Fibroblast of skin of left biceps (primary cell): ENCODE results near the gene EMP2.
"Not testable (repeated sequence)": the region's sequence is repeated elsewhere in the genome, so short reads cannot be mapped to it uniquely, and the experiment has no call there.

Experiments
- DNase-seq, 2 experiments: peaks; one replicate each; pipeline ENCODE4 v3.0.0-alpha.2; 2013; ENCODE audit warnings: low read depth in 2 of 2

Gene EMP2, protein sequence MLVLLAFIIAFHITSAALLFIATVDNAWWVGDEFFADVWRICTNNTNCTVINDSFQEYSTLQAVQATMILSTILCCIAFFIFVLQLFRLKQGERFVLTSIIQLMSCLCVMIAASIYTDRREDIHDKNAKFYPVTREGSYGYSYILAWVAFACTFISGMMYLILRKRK

DNA sequence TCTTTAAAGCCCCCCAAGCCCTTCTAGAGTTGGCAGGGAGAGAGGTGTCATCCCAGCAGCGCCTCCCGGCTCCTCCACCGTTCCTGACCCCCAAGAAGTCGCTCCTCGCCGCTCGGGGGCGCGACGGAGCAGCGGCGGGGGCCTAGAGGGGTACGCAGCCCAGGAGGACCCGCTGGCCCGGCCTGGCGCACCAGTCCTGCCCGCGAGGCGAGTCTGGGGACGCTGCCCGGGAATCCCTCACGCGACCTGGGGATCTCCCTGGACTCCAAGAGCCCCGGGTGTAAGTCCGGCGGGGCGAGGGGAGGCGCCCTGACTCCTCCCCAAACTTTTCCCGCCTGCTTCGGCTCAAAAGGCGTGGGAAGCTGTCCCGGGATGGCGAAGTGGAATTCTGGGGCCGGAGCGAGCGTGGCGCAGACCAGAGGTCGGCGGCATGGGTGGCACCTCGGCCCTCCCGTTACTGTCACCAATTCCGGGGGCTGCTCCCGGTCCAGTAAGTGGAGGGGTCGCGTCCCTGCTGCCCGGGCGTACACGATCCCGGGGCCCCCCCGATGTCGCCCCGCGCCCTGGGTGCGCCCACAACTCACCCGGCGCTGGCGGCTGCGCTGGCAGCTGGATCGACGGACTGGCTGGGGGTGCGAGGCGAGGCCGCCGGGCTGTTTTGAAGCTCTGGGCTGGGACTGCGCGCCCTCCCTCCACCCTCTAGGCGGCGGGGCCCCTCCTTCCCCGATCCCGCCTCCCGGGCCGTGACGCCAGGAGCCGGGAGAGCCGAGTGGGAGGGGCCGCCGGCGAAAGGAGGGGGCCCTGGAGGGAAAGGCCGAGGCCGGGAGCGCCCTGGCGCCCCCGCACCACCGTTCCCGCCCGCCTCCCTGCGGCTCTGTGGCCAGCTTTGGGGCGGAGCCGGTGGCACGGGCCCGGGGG is at the start of gene EMP2:
TSS of gene EMP2 (minus strand) at position 634 of the 918 bp plus-strand sequence. CDS start 32,981 bp downstream, outside the sequence.
- peak in 1 of 2 experiments; percentile 35 for DNase-seq

DNA sequence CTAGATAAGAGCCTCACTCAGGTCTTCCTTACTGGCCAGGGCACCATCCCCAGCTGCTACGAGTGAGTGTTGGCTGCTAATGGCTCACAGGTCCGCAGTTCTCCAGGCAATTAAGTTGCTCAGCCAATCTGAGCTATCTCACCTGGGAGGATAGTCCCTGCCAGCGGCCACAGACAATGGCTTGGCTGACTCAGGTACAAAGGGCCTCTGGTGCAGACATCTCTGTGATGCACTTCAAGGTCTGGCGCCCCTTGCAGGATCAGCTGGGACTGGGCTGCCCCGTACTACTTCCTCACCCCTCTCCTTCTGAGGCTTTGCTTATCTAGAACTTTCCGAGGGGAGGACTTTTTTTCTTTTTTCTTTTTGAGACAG is 49.2 kb upstream of the EMP2 start:
- DNase-seq: no peak

GRCh38 chr16:10625595-10626357 is 45.4 kb upstream of the EMP2 start:
- no peak for DNase-seq

DNA sequence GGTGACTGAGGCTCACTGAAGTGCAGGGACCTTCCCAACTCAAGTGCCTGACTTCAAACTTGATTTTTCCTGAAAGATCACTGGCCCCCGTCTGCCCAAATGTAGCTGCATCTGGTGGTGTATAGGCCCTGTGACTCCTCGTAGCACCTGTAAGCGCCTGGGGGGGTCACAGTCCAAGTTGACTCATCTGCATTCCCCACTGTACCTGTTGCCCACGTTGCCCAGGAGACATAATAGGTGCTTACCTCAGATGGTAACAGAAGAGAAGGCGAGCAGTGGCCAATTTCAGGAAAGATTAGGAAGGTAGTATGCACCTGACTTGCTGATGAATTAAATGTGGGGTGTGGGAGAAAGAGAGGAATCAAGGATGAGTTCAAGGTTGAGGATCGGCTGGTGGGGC is 44.1 kb upstream of the EMP2 start:
- DNase-seq: no peak

DNA sequence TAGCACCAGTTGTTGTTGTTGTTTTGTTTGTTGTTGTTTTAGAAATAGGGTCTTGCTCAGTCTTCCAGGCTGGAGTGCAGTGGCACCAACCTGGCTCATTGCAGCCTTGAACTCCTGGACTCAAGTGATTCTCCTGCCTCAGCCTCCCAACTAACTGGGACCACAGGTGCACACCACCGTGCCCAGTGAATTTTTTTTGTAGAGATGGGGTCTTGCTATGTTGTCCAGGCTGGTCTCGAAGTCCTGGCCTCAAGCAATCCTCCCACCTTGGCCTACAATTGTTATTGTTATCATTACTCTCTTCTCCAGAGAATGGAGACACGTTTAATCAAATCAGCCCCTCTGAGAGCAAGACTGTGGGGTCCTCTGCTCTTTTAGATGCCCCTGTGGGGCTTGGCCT is 42.7 kb upstream of the EMP2 start:
- no peak for DNase-seq

GRCh38 chr16:10622036-10622921 is 41.9 kb upstream of the EMP2 start:
- DNase-seq: no peak

DNA sequence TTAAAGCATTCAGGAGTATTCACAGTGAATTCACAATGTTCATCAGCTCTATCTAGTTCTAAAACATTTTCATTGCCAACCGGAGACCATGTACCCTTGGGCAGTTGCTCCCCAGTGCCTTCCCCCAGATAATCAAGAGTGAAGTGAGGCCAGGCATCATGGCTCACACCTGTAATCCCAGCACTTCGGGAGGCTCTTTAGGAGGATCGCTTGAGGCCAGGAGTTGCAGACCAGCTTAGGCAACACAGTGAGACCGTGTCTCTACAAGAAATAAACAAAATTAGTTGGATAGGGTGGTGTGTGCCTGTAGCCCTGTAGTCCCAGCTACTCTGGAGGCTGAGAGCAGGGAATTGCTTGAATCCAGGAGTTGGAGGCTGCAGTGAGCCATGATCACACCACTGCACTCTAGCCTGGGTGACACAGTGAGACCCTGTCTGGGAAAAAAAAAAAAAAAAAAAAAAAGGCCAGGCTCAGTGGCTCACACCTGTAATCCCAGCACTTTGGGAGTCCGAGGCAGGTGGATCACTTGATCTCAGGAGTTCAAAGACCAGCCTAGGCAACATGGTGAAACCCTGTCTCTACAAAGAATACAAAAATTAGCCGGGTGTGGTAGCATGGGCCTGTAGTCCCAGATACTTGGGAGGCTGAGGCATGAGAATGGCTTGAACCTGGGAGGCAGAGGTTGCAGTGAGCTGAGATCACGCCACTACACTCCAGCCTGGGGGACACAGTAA is 41.0 kb upstream of the EMP2 start:
- DNase-seq: not testable (repeated sequence)

DNA sequence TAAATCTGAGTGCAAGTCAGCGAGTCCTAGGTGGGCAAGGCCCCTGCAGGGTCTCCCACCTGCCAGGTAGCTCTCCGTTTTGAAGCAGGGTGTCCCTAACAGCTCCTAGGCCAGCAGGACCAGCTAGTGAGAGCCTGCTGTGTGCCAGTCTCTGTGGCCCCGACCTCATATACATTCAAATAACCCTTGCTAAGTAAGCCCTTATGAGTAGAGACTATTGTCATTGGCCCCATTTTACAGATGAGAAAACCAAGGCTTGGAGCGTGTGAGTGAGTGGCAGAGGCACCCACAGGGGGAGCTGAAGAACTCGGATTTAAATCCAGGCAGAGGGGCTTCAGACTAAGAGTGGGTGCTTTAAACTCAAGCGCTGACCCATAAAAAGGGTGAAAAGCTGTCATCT is 39.7 kb upstream of the EMP2 start:
- DNase-seq: no peak

DNA sequence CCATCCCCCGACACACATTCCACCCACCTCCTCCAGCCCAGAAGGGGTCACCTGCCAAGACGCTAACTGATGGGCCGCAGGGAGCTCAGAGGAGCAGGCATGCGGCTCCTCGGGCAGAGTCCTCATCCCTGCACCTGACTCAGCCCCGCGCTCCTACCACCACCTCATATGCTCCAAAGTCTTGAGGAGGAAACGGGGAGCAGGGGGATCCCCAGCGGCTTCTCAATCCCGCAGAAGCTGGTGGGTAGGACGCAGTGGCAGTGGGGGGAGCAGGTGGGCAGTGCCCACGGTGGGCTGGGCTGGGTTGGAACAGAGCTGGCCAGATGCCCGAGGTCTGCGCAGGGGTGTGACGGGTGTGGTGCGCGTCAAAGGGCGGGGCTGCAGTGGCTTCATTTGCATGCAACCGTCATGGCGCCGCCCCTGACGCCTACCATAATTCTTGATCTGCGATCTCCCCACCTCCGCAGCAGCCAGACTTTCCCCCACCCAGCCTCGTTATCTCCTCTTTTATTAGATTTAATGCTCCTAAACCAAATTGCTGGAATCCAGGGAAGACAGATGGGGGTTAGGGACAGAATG is 39.0 kb upstream of the EMP2 start:
- no peak for DNase-seq

- no peak for DNase-seq
Observed at GRCh38 chr16:10618710-10619209, 38.4 kb upstream of the EMP2 start.

DNA sequence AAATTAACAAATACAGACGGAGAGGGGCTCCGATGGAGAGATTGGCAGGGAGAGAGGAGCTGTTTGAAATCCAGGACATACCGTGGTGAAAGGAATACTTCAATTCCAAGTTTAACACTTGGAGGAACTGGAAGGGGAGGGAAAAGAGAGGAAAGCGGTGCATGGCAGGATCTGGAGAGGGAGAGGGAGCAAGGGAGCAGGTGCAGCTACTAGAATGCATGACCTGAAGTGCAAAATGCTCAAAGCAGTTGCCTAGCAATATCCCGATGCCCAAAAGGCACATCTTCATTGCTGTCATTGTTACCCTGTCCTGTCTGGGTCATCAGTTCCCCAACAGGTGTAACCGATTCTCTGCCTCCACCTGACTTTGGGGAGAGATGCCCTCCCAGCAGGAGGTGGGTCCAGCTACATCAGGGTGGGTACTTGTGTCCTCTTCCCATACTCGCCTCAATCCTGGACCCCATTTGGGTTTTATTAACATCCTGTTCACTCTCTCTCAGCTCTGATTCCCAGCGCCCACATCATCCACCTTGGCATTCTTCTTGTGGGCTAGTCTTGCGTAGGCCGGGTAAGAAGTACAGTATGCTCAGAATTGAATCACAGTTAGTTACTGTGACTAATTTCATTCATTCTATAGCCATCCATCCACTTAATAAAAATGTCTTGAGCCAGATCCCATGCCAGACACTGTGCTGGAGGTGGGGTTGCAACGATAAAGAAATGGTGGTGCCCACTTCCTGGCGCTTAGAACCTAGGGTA is 37.4 kb upstream of the EMP2 start:
- no peak for DNase-seq

GRCh38 chr16:10616756-10617640 is 36.6 kb upstream of the EMP2 start:
- DNase-seq: peak; percentile 5

- no peak for DNase-seq
Observed at GRCh38 chr16:10616419-10616755, 36.0 kb upstream of the EMP2 start.

GRCh38 chr16:10614685-10615084 is 34.3 kb upstream of the EMP2 start:
- no peak for DNase-seq

GRCh38 chr16:10613785-10614485 is 33.5 kb upstream of the EMP2 start:
- DNase-seq: no peak

- DNase-seq: no peak
Observed at GRCh38 chr16:10612649-10613179, 32.3 kb upstream of the EMP2 start.

- no peak for DNase-seq
Observed at GRCh38 chr16:10611825-10612342, 31.5 kb upstream of the EMP2 start.
